RWPE1 (cell line): ENCODE data around the gene ACADL.

ENCODE experiments used
- CTCF ChIA-PET: fragments of 350-600 bp; sonication (Branson Sonifier 250); formaldehyde crosslinking; extraction: SDS; loops from one replicate; lab custom pipeline; 2021; lab: Yijun Ruan, JAX
- POLR2A ChIA-PET: fragments of 400-600 bp; formaldehyde crosslinking; extraction: SDS; loops from one replicate; lab custom pipeline; 2020; ENCODE audit warnings: antibody characterized with exemption; ENCODE audit not compliant: low non-redundant PET; lab: Yijun Ruan, JAX
- DNase-seq: peaks from one replicate; pipeline ENCODE4 v3.0.0; 2012; ENCODE audit warnings: low spot score
- H3K27ac ChIP-seq: fragments of 450-650 bp; 2 replicates; pipeline ENCODE4 v1.5.1; 2017
- CTCF ChIP-seq: fragments of 450-650 bp; conservative IDR thresholded peaks from 2 replicates; pipeline ENCODE4 v1.5.1; 2017; ENCODE audit warnings: low read depth, mild to moderate bottlenecking

ACADL gene

GRCh38 chr2:210174086-210174485 is 51.2 kb downstream of the ACADL start:
- CTCF ChIA-PET = interaction anchor here (0.6 kb wide), 1 partner anchor 197 kb away, joined by 3 read pairs; no protein-coding TSS in a partner anchor
- no peak for DNase-seq
- POLR2A ChIA-PET = no interaction called here
- TF ChIP-seq CTCF = no peak
- H3K27ac ChIP-seq = no peak overlapping the region

GRCh38 chr2:210172219-210172575 is 53.0 kb downstream of the ACADL start:
- no peak for TF ChIP-seq CTCF
- ChIA-PET POLR2A (no interaction called here), CTCF (interaction anchor here (0.7 kb wide), 1 partner anchor 837 kb away, joined by 3 read pairs; no protein-coding TSS in a partner anchor)
- H3K27ac ChIP-seq = peak overlapping the region; percentile 94
- DNase-seq = no peak

- DNase-seq = peak; percentile 95
- peak within 1 kb of the TSS; percentile 94 for H3K27ac ChIP-seq
- no peak for TF ChIP-seq CTCF
- ChIA-PET CTCF (interaction anchor here (0.6 kb wide), 1 partner anchor 19 kb away, joined by 3 read pairs; no protein-coding TSS in a partner anchor), POLR2A (interaction anchor here (0.5 kb wide), 1 partner anchor 200 kb away, joined by 3 read pairs; no protein-coding TSS in a partner anchor)
Observed at GRCh38 chr2:210171309-210172218, 53.7 kb downstream of the ACADL start, which contains the start of gene KANSL1L. KANSL1L (minus strand) TSS chr2:210171409; CDS start chr2:210154582, 16,827 bp downstream.

- peak; percentile 93 for DNase-seq
- peak overlapping the region; percentile 94 for H3K27ac ChIP-seq
- ChIA-PET POLR2A (no interaction called here), CTCF (interaction anchor here (0.5 to 0.7 kb wide), 3 partner anchors 18 to 43 kb away, joined by 3 to 4 read pairs (median 3); no protein-coding TSS in a partner anchor)
- no peak for TF ChIP-seq CTCF
Observed at GRCh38 chr2:210170446-210171303, 54.6 kb downstream of the ACADL start.

- ChIA-PET CTCF (interaction anchor here (0.7 kb wide), 1 partner anchor 43 kb away, joined by 3 read pairs; no protein-coding TSS in a partner anchor), POLR2A (no interaction called here)
Observed at GRCh38 chr2:210170196-210170445, 55.1 kb downstream of the ACADL start.

More at GRCh38 chr2:210170196-210170445, 55.1 kb downstream of the ACADL start:
- no peak for TF ChIP-seq CTCF
- no peak for DNase-seq
- H3K27ac ChIP-seq = peak overlapping the region; percentile 94
